H54 (cell line): ENCODE results near the gene ACTC1.

ENCODE experiments used
- DNase-seq: peaks from one replicate; pipeline ENCODE4 v3.0.0; 2011; ENCODE audit warnings: low spot score, mixed read lengths; ENCODE audit not compliant: insufficient read length
- FAIRE-seq: peaks from 3 replicates; lab custom pipeline; 2011; peaks lifted over from hg19 to GRCh38; lab: Jason Lieb, UNC
- POLR2A ChIP-seq: IDR thresholded peaks from 2 replicates; pipeline ENCODE4 v1.6.1; 2011; ENCODE audit warnings: low read depth, mild to moderate bottlenecking, low read length

The ACTC1 gene

GRCh38 chr15:34791701-34792100 is 3.6 kb downstream of the ACTC1 start:
- no peak for TF ChIP-seq POLR2A
- DNase-seq (no peak), FAIRE-seq (no peak)

GRCh38 chr15:34790121-34790520 is 5.2 kb downstream of the ACTC1 start:
- TF ChIP-seq POLR2A = no peak
- DNase-seq = no peak
- no peak for FAIRE-seq

DNA sequence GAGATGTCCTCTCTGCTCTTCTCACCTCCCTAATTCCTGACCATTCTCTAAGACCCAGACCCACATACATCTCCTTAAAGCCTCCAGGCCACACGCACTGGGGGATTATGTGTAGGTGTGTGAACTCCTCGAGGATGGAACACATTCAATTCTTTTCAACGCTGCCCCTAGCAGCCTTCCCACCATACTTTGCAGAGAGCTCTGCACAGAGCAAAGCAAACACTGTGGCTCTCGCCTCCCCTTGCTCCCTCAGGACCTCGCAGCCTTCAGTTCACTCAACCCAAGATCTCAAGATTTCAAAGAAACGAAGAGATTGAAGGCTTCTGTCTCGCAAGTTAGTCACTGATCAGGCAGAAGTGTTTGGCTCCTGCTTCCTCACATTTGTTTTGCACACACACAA is 6.0 kb downstream of the ACTC1 start:
- FAIRE-seq = no peak
- DNase-seq = no peak
- TF ChIP-seq POLR2A = no peak

DNA sequence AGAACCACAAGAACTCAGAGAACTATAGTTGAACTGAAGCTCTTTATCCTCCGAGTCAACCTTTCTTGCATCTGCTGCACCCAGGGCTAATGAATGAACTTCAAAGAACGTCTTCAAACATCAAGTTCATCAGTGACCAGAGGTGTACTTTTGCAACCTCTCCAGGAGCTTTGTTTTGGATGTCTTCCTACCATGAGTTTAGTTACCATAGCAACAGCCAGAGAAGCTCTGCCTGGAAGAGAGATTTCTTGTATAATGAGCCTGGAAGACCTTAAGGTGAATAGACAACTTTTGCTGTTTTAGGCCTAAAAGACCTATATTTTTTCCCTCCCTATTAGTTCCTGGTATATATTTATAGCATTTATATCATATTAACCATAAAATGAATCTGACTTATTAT is 9.1 kb downstream of the ACTC1 start:
- TF ChIP-seq POLR2A = no peak
- FAIRE-seq (no peak), DNase-seq (no peak)

- TF ChIP-seq POLR2A = no peak
- FAIRE-seq = no peak
- no peak for DNase-seq
Observed at GRCh38 chr15:34783991-34784390, 11.4 kb downstream of the ACTC1 start.

DNA sequence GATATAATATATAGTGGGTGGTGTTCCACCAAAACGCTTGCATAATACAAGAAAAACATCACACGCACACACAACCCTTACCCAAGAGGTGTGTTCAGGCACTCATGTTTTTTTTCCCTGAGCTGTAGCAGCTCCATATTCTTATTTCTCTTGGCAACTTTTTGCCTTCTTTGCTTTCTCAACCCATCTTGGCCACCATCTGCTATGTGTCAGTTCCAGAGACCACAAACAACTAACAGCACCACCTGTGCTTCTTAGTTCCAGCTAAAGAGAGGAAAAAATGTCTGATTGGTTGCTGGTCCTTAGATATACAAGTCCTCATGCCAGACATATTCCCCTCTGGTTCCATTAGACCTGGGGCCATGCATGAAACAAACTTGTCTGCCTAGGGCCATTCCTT is 11.9 kb downstream of the ACTC1 start:
- DNase-seq (no peak), FAIRE-seq (no peak)
- no peak for TF ChIP-seq POLR2A

DNA sequence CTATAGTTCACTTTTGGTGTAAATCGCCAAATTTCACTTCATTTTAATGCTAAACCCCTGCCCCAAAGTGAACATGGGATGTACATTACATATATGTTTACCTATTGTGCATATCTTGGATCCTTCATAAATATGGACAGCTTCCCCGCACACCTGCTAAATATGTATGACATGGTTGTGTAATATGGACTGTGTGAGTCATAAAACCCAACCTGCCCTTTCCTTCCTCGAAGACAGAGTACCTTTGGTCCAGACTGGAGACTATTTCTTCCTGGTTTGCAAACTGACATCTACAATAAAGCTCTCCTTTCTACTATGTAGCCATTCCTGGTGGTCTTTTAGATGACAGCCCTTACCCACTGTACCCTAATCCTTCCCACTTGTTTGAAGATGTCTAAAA is 12.4 kb downstream of the ACTC1 start:
- FAIRE-seq (no peak), DNase-seq (no peak)
- TF ChIP-seq POLR2A = no peak

DNA sequence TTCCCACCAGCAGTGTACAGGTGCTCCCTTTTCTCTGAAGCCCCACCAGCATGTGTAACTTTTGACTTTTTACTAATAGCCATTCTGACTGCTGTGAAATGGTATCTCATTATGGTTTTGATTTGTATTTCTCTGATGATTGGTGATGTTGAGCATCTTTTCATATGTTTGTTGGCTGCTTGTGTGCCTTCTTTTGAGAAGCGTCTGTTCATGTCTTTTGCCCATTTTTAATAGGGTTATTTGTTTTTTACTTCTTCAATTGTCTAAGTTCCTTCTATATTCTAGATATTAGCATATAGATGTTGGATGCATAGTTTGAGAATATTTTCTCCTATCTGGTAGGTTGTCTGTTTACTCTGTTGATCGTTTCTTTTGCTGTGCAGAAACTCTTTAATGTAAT is 14.6 kb downstream of the ACTC1 start:
- FAIRE-seq (no peak), DNase-seq (no peak)
- no peak for TF ChIP-seq POLR2A

DNA sequence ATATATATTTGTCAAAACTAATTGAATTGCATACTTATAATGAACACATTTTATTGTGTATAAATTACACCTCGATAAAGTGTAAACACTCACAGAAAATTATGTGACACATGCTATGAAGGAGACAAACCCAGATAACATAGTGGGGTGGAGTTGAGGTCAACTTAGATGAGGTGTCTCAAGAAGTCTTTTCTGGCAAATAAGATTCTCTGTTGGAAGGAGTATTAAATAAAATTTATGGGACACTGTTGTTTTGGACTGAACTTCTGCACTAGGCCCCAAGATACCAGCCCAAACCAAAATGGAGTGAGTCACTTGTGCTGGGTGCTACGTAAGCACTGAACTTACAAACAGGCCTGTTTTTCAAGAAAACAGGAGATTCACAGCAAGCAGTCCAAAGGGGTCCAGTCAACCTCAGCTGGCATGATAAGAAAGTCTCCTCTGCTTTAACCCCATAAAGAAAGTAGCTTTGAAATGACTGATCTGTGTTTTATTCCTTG is 18.7 kb downstream of the ACTC1 start:
- DNase-seq (no peak), FAIRE-seq (no peak)
- no peak for TF ChIP-seq POLR2A

DNA sequence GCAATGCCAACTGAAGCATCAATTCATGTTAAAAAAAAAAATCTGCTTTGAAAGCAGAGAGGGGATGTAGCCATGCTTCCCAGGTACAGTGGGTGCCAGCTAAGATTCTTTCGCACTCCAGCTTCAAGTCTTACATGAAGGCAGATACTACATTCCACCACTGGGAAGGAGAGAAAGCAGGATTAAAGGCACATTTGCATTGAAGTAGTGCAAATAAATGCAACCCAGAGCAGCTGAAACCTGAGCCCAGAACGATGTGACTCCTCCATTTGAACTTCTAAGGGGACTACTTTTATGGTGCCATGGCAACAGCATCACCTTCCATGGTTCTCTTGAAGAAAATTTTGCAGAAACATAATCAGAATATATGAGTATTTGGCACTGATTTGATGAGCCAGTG is 21.4 kb downstream of the ACTC1 start:
- DNase-seq = no peak
- no peak for FAIRE-seq
- TF ChIP-seq POLR2A = no peak

DNA sequence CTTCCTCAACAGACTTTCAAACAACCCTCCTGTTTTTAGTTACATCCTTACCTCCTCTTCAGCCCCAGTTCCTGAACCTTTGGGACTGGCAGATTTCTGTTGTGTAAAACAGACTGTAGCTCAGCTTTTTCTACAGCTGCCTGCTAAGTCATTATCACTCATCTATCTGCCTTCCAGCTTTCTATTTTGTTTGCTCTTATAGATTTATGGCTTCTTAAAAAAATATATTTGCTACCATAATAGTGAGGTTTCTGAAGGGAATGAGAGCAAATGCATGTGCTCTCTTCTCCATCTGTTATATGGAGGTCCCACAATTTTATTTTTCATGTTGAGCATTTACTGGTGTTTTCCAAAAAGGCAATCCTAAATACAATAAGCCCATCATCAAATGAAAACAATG is 22.3 kb downstream of the ACTC1 start:
- FAIRE-seq = no peak
- no peak for TF ChIP-seq POLR2A
- no peak for DNase-seq

DNA sequence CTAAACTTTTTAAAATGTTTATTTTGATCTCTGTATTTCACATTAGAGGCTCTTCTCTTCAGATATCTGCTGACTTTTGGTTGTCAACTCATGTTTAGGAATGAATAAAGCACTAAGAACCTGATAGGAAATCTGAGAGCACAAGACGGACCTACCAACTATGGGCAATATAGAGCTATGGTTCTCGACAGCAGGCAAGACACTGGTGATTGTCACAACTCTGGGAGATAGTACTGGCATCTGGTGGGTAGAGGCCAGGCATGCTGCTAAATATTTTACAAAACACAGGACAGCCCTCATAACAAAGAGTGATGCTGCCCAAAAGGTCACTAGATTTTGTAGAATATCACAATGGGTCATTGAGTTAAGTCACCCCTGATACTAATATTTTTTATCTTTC is 23.0 kb downstream of the ACTC1 start:
- TF ChIP-seq POLR2A = no peak
- no peak for DNase-seq
- no peak for FAIRE-seq

DNA sequence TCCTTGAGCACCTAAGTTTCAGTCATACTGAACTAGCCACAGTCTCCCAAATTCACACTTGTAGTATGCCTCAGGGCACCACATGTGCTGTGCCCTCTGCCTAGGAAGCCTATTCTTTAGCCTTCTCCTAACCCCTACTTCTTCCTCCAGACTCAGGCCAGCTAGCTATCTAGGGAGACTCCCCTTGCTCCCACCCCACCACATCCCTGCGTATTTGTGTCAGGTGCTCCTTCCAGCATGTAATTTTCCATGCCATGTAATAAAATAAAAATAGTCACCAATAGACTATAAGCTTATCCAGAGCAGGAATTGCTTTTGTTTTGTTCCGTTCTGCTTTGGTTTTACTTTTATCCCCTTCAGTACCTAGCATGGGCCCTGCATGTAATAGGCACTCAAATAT is 25.6 kb downstream of the ACTC1 start:
- FAIRE-seq (no peak), DNase-seq (no peak)
- TF ChIP-seq POLR2A = no peak

GRCh38 chr15:34768530-34768929 is 26.8 kb downstream of the ACTC1 start:
- DNase-seq (no peak), FAIRE-seq (no peak)
- TF ChIP-seq POLR2A = no peak

GRCh38 chr15:34765741-34766140 is 29.6 kb downstream of the ACTC1 start:
- TF ChIP-seq POLR2A = no peak
- FAIRE-seq (no peak), DNase-seq (no peak)

DNA sequence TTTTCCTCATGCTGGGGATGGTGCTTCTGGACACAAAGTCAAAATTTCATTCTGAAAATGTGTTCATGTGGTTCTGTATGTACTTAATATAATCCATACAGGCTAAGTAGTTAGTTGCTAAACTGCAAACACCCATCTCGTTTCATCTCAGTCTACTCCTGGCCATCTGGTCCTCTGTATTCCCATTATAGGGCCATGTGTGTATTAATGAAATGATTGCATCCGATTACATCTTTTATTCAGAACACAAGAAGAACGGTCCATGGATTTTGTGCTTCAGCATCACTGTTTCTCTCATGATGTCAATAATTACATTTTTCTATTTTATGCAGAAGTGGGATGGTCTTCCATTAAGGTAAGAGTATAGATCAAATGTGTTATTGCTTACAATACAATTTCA is 34.4 kb downstream of the ACTC1 start:
- TF ChIP-seq POLR2A = no peak
- no peak for FAIRE-seq
- no peak for DNase-seq
